GM18508 (cell line): ENCODE results near the gene EMX1.

Experiments used
- ATAC-seq: cut with Tn5 transposase; IDR thresholded peaks from one replicate; pipeline ENCODE4 v1.9.1; 2021; ENCODE audit warnings: moderate number of reproducible peaks; ENCODE audit not compliant: insufficient read depth, unreplicated experiment

The EMX1 gene

DNA sequence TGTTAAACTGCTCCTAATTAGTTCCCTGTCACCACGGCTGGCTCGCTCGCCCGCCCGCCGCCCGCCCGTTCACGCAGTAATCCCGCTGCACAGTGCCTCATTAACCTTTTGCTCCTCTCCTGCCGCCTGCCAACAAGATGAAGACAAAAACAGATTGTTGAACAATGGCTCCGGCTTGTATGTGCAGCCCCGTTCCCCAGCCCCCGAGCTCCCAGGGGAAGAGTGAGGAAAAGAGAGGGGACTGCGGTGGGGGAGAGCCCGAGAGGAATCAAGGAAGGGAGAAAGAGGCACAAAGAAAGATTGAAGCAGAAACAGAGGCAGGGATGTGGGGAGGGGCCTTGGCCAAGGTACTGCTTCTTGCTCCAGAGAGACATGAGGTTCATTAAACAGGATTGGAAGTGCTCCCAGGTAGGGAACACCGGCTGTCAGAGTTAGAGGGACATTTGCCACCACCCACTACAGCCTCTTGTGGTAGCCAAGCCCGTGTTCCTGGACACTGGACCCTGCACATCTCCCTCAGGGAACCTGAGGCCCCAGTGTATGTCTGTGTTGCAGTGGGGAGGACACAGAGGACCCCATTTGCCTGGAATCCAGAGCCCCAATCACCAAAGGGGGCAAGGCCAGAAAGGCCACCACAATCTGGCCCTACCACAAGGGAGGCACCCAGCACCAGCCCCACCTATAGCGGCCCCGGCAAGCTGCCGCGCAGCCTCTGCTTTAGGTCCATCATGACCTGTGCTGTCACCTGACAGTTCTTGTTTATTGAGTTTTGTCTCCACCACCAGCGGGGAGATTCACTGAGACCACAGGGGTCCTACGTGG is 38.1 kb downstream of the EMX1 start:
- ATAC-seq = no peak

- no peak for ATAC-seq
These were observed 38.7 kb downstream of the EMX1 start for GRCh38 chr2:72956050-72956395.

GRCh38 chr2:72956936-72957335 is 39.6 kb downstream of the EMX1 start:
- ATAC-seq = no peak

- ATAC-seq = no peak
These were observed 41.4 kb downstream of the EMX1 start for GRCh38 chr2:72958542-72959385.

GRCh38 chr2:72959554-72959953 is 42.2 kb downstream of the EMX1 start:
- ATAC-seq = no peak

DNA sequence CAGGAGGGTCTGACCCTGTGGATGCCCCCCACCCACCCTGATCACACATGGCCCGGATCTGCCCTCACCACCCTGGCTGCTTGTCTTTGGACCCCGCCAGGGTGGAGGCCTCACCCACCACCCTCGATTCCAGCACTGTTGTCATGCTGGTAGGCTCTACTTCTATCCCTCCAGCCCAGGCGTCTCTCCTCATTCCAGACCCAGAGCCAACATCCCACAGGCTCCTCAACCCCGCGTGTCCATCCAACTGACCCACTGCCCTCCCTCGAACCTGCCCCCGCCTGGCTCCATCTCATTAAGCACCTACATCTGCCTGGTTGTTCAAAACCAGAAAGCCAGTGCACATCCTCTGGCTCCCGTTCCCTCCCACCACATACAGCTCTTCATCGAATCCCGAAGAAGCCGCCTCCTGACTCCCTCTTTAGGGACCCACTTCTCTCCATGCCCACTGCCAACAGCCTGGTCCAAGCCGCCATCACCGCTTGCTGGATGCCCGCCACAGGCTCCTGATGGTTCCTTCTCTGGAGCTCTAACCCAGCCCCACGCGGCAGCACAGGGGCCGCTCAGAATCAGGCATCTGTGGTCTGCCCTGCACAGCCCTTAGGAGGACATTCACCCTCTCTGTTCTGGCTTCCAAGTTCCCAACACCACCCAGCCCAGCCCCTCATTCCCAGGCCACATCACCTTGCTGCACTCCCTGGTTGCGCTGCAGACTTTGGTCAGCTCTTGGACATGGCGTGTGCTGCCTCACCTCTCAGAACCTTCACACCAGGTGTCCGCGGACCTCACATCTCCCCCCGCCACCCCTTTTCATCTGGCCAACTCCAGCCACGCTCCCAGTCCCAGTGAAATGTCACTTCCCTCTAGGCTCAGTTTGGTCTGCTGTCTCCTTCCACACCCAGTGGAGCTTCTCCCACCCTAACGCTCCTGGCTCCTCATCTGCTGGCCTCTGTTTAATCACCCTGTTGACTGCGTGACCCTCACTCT is 43.0 kb downstream of the EMX1 start:
- no peak for ATAC-seq

- ATAC-seq = no peak
These were observed 43.9 kb downstream of the EMX1 start for GRCh38 chr2:72961036-72961720.

- ATAC-seq = no peak
These were observed 44.6 kb downstream of the EMX1 start for GRCh38 chr2:72961853-72962468.

DNA sequence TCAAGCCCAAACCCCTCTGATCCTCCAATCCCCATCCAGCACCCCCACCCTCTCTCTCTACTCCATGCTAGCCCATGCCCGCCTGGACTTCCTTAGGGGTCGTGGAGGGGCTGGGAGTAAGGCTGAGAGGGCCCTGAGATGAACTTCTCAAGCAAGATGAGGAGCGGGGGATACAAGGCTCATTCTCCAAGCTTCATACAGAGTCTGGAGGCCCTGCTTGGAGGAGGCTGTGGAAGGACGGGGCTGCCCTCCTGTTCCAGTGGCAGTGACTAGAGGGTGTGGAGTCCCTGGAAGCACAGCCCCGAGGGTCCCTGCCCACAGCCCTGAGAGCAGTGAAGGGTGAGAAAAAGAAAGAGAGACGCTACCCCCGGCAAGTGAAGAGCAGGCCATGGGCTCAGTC is 45.6 kb downstream of the EMX1 start:
- ATAC-seq = no peak

- ATAC-seq = no peak
These were observed 46.3 kb downstream of the EMX1 start for GRCh38 chr2:72963423-72964145.

DNA sequence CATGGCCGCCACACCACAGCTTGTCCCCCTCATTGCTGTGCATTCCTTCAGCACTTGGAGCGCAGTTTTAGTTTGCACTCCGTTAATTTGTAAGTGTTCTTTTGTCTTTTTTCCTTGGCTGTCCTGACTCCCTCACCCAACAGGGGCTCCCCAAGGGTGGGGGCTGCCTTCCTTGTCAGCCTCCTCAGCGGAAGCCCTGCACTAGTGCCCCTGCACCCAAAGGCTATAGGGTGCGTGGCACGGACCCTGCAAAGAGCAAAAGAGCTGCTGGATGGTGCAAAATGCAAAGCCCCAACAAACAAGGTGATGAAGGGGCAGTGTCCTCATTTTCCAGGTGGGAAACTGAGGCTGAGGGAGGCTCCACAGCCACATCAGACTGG is 46.8 kb downstream of the EMX1 start:
- no peak for ATAC-seq

DNA sequence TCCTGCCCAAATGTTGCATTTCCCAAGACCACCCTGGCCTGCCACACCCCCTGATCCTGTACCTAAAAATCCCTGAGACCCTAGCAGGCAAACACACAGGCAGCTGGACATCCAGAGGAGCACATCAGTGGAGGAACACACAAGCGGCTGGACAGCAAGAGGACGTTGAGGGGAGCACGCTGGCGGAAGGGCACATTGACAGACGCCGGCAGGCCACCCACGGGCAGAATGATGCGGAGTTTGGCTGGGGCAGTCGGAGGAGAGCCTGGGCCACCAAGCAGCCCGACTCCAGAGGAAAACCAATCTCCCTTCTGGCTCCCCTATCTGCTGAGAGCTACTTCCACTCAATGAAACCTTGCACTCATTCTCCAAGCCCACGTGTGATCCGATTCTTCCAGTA is 47.7 kb downstream of the EMX1 start:
- no peak for ATAC-seq

- no peak for ATAC-seq
These were observed 48.6 kb downstream of the EMX1 start for GRCh38 chr2:72965770-72966450.

- ATAC-seq = no peak
These were observed 51.0 kb downstream of the EMX1 start for GRCh38 chr2:72968286-72968685.

DNA sequence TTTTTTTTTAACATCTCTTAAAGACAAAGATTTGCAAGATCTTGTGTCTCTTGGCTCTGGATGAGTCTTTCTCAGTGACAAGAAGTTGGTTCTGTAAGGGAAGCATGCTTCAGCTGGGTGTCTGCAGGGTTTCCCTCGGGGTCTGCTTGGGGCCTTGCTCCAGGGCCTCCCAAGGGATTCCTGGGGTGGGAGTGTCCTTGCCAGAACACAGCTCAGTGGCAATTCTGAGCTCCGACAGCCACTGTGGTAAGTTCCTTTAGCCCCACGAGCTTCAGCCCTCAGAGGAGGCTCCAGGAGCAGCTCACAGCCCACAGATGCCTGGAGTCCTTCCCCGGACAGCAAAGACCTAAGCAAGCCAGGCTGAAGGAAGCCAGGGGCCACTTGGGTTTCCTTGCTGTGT is 52.4 kb downstream of the EMX1 start:
- no peak for ATAC-seq

DNA sequence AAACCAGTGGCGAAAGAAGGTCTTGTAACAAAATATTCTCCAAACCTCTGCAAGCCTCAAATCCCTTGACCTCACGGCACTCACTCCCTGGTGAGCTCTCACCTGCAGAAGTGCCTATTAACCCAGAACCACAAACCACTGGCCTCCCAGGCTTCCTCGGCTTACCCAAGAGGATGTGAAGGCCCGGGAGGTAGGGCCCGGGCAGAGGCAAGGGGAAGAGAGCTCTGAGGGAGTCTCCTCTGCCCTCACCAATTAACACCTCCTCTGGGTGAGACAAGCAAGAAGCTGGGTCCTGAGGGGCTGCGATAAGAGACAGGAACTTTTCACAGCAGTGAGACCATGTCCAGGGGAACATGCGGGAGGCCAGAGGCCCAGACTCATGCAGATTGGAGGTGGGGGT is 53.7 kb downstream of the EMX1 start:
- ATAC-seq = no peak

DNA sequence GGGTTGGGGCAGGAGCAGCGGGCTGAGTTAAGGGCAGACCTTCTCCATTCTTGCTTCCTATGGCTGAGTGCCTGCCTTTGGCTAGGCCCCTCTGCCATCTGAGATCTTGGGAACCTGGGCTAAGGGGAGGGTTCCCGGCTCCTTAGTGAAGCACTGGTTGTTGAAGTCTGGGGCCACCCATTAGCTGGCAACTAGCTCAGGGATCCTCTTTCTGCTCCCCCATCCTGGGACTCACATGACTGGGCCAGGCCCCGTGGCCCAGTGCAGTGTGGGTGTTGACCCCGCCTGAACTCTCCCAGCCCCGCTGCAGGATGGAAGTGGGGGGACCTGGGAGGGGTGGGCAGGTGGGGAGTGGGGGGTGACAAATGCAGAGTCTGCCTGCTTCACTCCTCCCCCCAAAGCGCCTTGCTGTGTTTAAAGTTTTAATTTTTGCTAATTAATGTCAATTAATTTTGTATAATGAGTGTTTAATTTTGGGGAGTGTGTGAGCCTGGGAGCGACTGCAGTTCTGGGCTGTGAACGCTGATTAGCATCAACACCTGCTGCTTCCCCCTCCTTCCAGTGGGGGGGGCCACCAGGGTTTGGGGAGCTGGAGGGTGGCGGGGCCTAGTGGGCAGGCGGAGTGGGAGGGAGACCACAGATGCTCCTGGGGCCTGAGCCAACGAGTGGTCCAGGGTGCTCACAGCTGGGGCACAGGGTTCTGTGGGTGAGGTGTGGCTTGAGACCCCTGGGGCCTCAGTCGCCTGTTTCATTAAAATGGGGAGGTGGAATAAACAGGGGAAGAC is 55.2 kb downstream of the EMX1 start:
- no peak for ATAC-seq

GRCh38 chr2:72973137-72973535 is 55.8 kb downstream of the EMX1 start:
- ATAC-seq = no peak
